Raji (cell line): ENCODE results near the gene MYOZ3.

ENCODE experiments used
- POLR2A ChIP-seq: IDR thresholded peaks from 2 replicates; pipeline ENCODE4 v1.6.1; 2011; ENCODE audit warnings: low read depth, low read length, control low read depth; ENCODE audit not compliant: insufficient read depth

MYOZ3 gene

GRCh38 chr5:150623878-150624216 is 37.2 kb upstream of the MYOZ3 start:
- no peak for TF ChIP-seq POLR2A

DNA sequence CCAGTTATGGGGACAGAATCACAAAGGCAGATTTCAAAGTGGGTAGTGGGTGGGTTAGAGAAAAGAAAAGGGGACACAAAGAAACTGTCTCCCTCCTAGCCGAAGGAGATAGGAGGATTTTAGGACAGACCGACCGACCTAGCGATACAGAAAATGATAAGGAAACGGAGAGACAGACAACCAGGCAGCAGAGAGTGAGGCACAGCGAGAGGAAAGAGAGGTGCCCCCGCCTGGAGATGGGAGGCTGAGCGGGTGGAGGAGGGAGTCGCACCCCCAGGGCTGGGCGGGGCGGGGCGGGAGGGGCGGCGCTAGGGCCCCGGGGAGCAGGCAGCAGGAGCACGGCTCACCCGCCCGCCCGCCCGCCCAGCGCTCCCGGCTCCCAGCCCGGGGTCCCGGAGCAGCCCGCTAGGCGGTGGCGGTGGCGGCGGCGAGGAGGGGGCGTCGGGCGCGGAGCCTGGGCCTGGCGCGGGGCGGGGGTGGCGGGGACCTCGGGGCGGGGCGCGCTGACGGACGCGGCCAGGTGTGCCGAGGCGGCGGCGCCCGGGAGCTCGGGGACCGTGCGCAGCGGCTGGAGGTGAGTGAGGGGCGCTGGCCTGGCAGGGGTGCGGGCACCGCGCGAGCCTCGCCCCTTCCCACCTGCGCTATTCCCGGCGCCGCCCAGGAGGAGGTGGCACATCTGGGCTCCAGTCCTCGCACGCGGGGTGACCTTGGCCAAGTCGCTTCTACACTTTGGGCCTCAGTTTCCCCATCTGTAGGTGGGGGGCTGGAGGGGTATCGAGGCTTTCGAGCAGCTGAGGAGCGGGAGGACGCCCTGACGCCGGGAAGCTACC is 36.5 kb upstream of the MYOZ3 start:
- no peak for TF ChIP-seq POLR2A

DNA sequence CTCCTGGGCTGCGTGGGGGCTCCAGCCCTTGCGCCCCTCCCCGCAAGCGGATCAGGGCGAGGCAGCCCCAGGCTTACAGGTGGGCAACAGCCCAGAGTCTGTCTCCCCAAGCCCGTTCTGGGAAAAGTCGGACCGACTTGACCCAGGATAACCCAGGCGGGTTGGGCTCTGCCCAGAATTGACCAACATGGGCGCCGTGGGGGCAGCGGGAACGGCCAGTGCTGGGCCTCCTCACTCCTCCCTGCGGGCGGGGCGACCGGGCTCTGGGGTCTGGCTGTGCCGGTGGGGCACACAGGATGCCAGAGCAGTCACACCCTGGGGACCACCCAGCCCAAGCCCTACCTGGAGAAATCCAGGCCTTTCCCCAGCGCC is 35.9 kb upstream of the MYOZ3 start:
- TF ChIP-seq POLR2A = no peak

- no peak for TF ChIP-seq POLR2A
These were observed 35.0 kb upstream of the MYOZ3 start for GRCh38 chr5:150625831-150626746.

GRCh38 chr5:150626853-150627276 is 34.2 kb upstream of the MYOZ3 start:
- TF ChIP-seq POLR2A = no peak

DNA sequence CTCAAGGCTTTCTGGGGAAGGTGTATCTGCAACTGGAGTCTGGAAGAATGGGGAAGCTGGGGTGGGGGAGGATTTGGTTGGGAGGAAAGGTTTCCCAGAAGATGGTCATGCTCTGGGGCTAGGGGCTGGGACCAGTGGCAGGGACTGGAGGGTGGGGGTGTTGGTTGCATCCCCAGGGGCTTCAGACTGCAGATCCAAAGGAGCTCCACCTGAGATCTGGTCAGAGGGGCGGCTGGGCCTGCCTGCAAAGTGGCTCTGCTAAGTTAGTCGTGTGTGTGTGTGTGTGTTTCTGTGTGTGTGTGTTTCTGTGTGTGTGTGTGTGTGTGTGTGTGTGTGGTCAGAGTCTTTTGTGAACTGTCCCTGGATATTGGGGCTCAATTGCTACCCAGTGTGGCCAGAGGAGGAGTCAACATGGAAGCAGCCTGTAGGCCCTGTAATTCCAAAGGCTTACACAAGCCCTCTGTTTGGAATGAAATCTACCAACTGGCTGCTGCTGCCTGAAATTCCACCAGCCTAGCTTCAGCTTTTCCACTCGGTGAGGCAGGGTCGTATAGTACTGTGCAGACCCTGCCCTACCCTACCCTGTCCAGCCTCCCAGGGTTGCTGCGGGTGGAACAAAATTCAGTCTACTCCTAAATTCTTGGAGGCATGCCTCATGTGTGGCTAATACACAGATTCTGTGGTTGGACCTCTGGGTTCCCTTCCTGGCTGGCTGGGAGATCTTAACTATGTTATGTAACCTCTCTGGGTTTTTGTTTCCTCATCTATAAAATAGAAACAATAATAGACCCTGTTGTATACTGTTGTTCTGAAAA is 33.1 kb upstream of the MYOZ3 start:
- no peak for TF ChIP-seq POLR2A

DNA sequence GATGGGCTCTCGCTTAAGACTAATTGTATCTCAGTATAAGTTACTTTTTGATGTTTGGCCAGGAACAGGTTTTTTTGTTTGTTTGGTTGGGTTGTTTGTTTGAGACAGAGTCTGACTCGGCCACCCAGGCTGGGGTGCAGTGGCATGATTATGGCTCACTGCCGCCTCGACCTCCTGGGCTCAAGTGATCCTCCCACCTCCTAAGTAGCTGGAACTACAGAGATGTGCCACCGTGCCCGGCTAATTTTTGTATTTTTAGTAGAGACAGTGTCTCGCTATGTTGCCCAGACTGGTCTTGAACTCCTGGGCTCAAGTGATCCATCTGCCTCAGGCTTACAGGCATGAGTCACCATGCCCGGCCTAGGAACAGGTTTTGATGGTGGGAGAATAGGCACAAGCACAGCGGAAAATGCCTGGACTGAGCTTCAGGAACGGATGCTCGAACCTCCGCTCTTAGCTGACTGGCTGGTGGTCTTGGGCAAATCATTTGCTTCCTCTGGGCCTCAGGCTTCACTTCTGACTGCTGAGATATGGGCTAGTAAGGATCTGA is 32.0 kb upstream of the MYOZ3 start:
- TF ChIP-seq POLR2A = no peak

- TF ChIP-seq POLR2A = no peak
These were observed 31.0 kb upstream of the MYOZ3 start for GRCh38 chr5:150630016-150630415.

GRCh38 chr5:150630461-150631325 is 30.4 kb upstream of the MYOZ3 start:
- TF ChIP-seq POLR2A = no peak

- no peak for TF ChIP-seq POLR2A
These were observed 29.7 kb upstream of the MYOZ3 start for GRCh38 chr5:150631326-150631701.

DNA sequence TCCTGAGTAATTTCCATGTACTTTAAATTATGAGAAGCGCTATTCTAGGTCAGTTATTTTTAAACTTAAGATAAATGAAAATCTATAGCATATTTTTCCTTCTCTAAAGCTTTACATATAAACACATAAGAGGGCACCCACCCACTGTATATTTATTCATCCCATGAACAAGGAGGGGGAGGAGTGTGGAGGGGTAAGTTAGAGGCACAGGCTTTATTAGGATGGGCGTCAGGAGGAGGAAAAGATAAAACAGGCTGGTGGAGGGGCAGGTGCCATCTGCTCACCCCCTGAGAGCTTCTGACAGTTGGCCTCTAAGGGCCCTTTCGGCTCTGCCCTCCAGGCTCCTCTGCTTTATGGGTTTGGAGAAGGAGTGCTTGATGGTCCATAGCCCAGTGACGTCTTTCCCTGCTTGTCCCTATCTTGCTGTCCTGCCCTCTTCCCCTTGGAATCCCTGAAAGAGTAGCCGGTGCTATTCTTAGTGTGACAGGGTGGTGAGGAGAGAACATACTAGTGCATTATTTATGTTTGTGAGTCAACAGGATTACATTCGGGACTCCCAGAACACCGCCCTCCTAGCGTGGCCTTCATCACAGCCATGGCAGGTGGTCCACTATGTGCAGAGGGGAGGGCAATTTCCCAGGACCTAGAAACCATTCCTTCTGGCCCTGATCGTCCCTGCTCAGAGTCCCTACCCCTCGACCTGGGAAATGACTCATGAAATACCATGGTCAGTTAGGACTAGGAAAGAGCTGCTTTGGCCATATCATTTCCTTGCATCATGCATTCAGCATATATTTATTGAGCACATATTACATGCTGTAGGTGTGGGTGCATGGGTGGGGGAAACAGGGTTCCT is 28.5 kb upstream of the MYOZ3 start:
- TF ChIP-seq POLR2A = no peak

DNA sequence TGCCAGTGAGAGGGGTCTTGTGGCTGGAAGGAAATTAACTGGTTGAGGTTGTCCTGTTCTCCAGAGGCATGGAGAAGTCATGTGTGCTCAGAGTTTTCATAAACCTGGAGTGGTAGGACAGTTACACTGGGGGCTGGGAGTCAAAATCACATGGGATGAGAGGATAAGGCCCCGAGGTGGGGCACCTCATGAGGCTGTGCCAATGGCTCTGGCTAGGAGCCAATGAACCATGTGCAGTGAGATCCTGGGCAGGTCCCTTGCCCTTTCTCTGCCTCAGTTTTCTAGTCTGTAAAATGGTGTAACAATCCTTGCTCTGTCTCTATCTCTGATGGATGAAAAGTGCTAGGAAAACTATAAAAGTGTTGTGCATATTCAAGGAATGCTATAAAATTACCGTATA is 27.6 kb upstream of the MYOZ3 start:
- TF ChIP-seq POLR2A = no peak
